Measurements from ENCODE around the gene TBC1D17.
"Not testable (repeated sequence)": the region's sequence is repeated elsewhere in the genome, so short reads cannot be mapped to it uniquely, and the experiment has no call there.

The TBC1D17 gene

DNA sequence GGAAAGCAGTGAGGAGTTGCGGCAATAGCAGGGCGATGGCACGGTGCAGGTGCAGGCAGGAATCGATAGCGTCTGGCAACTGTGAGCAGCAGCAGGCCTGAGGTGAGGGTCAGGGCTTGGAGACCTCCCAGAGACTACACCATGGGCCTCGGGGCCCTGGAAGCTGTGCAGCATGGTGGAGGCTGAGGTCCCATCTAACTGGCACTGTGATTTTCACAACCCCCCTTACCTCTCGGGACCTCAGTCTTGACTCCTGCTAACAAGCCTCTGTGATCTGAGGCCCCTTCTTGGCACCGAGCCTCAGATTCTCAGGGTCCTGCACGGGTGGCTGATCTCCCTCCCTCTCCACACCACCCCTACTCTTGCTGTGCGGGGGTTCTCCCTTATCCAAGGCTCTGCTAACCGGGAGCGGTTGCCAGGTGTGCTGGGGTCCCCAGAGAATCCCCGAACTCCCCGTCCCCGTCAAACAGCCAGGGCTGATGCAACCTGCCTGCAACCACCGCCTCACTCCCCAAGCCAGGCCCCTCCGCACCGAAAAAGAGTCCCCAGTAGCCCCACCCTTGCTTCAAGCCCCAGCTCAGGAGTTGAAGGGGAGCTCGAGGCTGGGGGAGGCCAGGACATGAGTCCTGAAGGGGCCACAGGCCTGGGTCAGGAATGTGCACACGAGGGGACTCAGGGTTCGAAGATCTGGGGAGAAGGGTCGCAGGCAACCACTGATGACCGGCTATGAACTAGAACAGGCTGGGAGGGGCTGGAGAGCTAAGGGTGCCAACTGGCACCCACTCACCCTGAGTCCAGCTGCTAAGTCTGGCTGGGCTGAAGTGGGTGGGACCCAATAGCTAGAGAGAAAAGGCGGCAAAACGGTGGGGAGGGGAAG lies 46.7 kb downstream of the TBC1D17 start:
- DNase-seq = no peak

DNA sequence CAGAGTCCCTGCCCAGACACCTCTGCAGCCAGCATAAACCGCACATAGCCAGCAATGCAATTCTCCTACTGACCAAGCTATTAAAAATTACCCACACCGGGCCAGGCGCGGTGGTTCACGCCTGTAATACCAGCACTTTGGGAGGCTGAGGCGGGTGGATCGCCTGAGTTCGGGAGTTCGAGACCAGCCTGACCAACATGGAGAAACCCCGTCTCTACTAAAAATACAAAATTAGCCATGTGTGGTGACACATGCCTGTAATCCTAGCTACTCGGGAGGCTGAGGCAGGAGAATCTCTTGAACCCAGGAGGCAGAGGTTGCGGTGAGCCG lies 47.3 kb downstream of the TBC1D17 start:
- not testable (repeated sequence) for DNase-seq

DNA sequence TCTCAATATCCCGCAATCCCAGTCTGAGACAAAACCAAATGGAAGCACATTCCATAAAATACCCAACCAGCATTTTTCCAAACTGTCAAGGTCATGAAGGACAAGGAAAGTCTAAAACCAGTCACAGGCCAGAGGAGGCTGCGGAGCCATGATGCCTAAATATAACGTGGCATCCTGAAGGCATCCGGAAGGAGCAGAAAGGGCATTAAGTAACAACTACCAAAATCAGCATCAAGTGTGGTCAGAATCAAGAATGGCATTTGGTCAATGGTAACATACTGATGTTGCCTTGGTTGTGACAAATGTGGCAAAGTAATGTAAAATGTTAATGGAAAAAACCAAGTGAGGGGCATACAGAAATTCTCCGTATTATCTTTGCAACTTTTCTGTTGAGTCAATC lies 48.0 kb downstream of the TBC1D17 start:
- DNase-seq = no peak

DNA sequence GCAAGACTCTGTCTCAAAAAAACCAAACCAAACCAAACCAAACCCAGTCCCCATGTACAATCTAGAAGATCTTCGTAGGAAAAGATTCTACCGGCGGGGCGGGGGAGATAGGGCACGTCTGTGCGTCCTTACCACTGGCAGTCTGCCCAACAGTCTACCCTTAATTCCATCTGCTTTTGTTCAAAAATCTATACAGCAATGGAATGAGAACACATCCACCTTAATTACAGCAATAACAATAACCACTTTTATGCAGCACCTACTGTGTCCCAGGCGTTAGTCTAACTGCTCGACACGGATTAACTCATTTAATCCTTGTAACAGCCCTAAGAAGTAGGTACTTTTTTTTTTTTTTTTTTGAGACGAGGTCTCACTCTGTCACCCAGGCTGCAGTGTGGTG lies 49.0 kb downstream of the TBC1D17 start:
- DNase-seq = no peak

DNA sequence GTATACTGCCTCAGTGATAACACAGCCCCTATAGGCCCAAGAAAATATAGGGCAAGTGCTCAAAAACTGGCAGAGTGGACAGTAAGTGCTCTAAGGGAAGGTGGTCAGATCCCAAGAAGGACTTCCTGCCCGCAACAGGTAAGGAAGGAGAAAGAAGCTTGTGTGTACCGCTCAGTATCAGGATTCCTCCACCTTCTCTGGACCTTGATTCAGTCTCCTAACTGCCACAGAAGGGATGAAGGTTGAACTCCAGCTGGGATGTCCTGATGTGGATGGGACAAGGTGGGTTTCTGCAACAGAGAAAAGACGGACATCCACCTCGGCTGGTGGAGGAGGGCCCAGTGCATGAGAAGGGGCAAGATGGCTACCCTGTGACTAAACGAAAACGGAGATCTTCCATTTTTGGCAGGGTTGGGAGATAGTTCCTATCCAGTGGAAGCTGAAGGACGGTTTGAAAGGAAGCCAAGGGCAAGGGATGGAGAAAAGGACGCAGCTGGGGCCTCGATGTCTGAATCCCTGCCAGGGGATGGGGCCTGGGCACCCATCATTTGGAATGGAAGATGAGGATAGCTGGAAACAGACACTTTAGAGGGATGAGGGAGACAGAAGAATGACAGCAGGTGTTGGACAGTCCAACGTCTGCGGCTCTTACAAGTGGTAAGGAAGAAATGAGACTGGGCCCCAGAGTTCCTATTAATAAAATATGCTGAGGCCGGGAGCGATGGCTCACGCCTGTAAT lies 50.2 kb downstream of the TBC1D17 start:
- no peak for DNase-seq

DNA sequence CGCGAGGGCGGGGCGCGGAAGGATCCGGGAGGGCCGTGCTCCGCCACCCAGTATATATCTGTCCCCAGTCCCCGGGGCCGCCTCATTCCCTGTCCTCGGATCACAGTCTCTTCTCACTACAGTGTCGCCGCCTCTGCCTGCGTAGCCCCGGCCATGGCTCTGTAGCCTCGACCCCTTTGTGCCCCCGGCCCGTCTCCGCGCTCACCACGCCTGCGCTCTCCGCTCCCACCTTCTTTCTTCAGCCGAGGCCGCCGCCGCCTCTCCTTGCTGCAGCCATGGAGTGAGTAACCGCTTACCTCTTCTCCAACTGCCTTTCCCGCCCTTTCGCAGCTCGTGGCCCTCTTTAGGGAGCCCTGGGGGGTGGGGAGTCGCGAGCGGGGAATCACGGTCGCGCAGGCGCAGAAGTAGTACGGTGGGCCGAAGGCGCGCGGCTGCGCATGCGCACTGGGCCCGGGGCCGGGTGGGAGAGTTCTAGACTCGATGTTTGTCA lies 51.7 kb downstream of the TBC1D17 start, which contains the start of the genes ATF5 and NUP62:
ATF5 (plus strand) TSS at position 85 of the 490 bp plus-strand sequence. CDS start 1,646 bp downstream, outside the sequence.
NUP62 (minus strand) TSS at position 384 of the 490 bp plus-strand sequence. CDS start 19,697 bp downstream, outside the sequence.
- peak; percentile 97 for DNase-seq

DNA sequence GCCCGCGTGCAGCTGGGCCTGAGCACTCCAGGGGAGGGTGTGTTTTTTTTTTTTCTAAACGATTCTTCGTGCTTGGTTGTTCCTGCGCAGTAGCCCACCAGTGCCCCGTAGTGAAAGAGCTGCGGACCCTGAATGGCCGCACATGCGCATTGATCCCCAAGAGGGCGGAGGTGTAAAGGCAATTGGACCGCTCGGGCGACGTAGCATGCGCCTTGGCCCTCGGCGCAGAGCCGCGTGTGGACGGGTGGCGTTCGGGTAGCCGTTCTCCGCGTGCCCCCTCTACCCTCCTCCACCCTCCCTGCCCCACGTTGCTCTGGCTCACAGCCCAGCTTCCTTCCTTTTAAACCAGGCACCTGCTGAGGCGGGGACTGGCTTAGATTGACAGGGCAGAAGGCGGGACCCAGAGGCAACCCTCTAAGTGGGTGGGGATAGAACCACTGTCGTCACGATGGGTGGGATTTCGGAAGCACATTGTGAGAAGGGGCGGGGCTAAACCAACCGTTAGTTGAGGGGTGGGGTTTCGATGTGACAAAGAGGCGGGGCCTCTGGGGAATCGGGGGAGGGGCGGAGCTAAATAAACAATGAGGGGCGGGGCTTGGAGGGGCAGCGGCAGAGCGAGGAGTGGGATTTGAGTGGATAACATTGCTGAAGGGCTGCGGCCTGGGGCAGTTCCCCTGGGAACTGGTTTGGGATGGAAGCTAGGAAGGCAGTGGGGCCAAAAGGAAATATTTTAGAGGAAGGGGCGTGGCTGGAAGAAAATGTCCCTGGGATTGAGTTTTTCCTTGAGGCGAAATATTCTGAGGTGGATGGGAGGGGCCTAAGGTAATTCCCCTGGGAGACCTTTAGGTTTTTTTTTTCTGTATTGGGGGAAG lies 52.3 kb downstream of the TBC1D17 start:
- DNase-seq = peak; percentile 95

DNA sequence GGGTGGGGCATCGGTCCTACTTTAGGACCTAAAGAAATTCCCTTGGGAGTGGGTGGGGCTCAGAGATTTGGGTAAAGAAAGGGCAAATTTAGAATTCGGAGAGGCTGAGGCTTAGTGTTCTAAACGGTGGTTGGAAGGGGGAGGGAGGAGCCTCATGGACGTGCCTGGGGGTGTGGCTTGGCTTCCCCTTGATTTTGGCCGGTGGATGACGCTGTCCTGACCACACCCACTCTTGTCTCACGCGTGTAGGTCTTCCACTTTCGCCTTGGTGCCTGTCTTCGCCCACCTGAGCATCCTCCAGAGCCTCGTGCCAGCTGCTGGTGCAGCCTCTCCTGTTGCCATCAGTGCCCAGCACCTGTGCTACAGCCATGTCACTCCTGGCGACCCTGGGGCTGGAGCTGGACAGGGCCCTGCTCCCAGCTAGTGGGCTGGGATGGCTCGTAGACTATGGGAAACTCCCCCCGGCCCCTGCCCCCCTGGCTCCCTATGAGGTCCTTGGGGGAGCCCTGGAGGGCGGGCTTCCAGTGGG lies 53.0 kb downstream of the TBC1D17 start:
- no peak for DNase-seq

DNA sequence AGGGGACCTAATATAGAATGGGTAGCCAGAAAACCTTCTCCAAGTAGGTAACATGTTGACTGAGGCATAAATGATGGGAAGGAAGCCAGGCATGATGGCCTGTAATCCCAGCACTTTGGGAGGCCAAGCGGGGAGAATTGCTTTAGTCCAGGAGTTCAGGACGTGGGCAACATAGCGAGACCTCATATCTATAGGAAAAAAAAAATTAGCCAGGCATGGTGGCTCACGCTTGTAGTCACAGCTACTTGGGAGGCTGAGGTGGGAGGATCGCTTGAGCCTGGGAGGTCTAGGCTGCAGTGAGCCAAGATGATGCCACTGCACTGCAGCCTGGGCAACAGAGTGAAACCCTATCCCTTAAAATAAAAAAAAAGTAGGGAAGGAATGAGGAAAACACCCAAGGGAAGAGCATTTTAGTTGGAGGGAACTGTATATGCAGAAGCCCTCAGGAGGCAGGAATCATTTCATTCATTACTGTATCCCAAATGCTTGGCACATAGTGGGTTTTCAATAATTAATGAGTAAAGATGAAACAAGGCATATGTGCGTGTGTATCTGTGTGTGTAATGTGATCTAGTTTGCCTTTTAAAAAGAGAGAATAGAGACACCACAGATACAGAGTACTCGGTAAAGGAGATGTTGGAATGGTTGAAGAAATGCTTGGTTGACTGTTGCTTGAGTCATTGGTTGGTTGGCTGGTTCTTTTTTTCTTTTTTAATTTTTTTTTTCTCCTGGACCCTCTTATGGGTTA lies 54.0 kb downstream of the TBC1D17 start:
- no peak for DNase-seq

DNA sequence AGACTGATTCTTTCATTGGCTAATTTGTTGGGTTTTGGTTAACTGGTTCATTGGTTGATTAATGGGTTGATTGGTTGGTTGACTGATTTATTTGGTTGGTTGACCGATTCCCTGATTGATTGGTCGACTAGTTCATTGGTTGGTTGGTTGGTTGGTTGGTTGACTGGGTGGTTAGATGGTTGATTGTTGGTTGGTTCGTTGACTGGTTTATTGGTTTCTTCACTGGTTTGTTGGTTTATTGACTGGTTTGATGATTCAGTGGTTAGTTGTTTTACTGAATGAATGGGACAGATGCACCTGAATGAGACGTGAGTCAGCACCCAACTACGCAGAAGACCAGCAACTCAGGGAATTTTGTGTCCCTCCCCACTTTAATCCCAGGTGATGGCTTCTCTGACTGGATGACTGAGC lies 54.5 kb downstream of the TBC1D17 start:
- DNase-seq = no peak

DNA sequence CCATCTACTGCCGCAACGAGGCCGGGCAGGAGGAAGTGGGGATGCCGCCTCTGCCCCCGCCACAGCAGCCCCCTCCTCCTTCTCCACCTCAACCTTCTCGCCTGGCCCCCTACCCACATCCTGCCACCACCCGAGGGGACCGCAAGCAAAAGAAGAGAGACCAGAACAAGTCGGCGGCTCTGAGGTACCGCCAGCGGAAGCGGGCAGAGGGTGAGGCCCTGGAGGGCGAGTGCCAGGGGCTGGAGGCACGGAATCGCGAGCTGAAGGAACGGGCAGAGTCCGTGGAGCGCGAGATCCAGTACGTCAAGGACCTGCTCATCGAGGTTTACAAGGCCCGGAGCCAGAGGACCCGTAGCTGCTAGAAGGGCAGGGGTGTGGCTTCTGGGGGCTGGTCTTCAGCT lies 55.2 kb downstream of the TBC1D17 start:
- peak; percentile 69 for DNase-seq

DNA sequence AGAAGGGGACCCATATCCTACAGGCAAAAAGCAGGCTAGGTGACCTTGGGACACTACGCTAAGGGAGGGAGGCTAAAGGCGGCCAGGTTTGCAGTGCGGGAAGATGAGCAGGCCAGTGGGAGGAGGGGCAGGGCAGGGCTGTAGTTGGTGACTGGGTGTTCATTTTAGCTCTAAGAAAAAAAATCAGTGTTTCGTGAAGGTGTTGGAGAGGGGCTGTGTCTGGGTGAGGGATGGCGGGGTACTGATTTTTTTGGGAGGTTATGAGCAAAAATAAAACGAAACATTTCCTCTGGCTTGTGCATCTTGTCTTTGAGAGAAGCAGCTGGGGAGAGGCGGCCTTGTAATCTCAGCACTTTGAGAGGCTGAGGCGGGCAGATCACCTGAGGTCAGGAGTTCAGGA lies 56.1 kb downstream of the TBC1D17 start:
- DNase-seq = no peak

DNA sequence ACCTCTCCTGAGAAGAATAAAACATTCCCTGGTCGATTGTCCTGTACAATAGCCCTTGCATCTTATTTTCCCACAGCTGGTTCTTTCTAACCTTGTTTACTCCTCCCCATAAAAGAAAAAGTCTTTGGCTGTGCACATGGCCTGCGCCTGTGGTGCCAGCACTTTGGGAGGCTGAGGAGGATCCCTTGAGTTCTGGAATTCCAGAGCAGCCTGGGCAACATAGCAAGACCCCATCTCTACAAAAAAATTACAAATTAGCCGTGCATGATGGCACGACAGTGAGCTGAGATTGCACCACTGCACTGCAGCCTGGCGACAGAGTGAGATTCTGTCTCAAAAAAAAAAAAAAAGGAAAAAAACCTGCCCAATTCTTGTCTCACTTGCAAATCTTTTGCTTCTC lies 59.0 kb downstream of the TBC1D17 start:
- no peak for DNase-seq

DNA sequence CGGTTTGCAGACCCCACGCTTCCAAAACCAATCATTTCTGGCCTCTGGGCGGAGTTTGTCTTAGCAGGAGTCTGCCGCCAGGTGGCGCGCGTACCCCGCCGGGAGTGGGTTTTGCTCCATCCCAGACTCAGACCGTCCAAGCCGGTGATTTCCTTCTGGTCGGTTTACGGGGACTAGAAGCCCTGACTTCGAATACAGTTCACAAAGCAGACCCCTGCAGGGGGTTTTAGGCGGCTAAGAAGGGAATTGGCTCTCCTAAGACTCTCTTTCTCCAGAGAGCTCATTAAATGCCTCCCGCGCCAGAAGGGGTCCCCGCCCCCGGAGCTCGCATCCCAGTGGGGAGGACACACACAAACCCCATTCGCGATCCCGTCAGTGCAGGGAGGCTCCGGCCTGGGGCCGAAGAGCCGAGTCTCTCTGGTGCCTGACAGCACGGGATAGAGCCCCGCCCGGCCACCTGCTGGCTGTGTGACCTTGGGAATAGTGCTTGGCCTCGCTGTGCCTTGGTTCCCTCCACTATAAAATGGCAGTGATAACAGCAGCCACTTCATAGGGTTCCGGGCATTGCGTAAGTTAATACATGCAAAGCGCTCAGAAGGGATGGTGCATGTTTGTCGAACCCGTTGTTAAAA lies 60.4 kb downstream of the TBC1D17 start:
- DNase-seq = peak; percentile 93

Data from activated effector memory CD4-positive, alpha-beta T cell treated with anti-CD3 and anti-CD28 coated beads, Interleukin-2, amount 50 U/mL, for 16 hours (primary cell).